T-helper 17 cell (primary cell): Measurements from ENCODE around the gene C1R. TPM values are rescaled to one million over a fixed set of nuclear protein-coding genes. Genes with fewer than 3 reads are reported as not detected.
"Not testable (repeated sequence)": the region's sequence is repeated elsewhere in the genome, so short reads cannot be mapped to it uniquely, and the experiment has no call there.

Experiments used
- ATAC-seq: fragments of 150-1000 bp; cut with Tn5 transposase; 2 replicates; pipeline ENCODE4 v1.10.0; 2021; ENCODE audit warnings: mild to moderate bottlenecking, moderate library complexity
- DNase-seq, 3 donors: peaks; one replicate each; pipeline versions ENCODE4 v3.0.0 to v3.0.0-alpha.2; 2020 to 2021
- H3K9me3 ChIP-seq: one replicate; pipeline ENCODE4 v1.7.0; 2013; ENCODE audit warnings: low read length, mild to moderate bottlenecking; ENCODE audit not compliant: control insufficient read depth, poor library complexity, severe bottlenecking
- H3K27ac Mint-ChIP-seq: one replicate; pipeline ENCODE4 v1.8.0; 2022; ENCODE audit warnings: mild to moderate bottlenecking, moderate library complexity, mixed read lengths
- H3K27me3 Mint-ChIP-seq: one replicate; pipeline ENCODE4 v1.8.0; 2022; ENCODE audit warnings: mixed read lengths
- H3K36me3 Mint-ChIP-seq: one replicate; pipeline ENCODE4 v1.8.0; 2022; ENCODE audit warnings: low read depth, mixed read lengths
- H3K4me1 Mint-ChIP-seq: one replicate; pipeline ENCODE4 v1.8.0; 2022; ENCODE audit warnings: mild to moderate bottlenecking, mixed read lengths
- H3K4me3 Mint-ChIP-seq: one replicate; pipeline ENCODE4 v1.8.0; 2022; ENCODE audit warnings: mild to moderate bottlenecking, moderate library complexity, mixed read lengths
- total RNA-seq, 4 donors: library from RNA in 2 of 4; stranded (reverse) in 2 of 4; gene quantifications; one replicate each; pipeline ENCODE4 v1.2.3 and lab custom pipeline; 2022 to 2026

Gene C1R
- total RNA-seq, 2 donors from 2014 or later: 3.4 to 7.2 TPM

GRCh38 chr12:7047306-7047705 lies 44.9 kb downstream of the C1R start:
- no peak for DNase-seq
- H3K27me3 Mint-ChIP-seq: peaks cover 11% of the 10 kb centered on the region
- no peaks in the 10 kb centered on the region for H3K9me3 ChIP-seq
- no peak for ATAC-seq
- no peaks in the 10 kb centered on the region for H3K36me3 Mint-ChIP-seq
- H3K4me1 Mint-ChIP-seq: peaks cover 8% of the 10 kb centered on the region
- H3K4me3 Mint-ChIP-seq: no peak overlapping the region
- no peak overlapping the region for H3K27ac Mint-ChIP-seq

GRCh38 chr12:7046383-7047105 lies 45.7 kb downstream of the C1R start:
- H3K9me3 ChIP-seq: no peaks in the 10 kb centered on the region
- Mint-ChIP-seq H3K36me3 (no peaks in the 10 kb centered on the region), H3K4me3 (peak overlapping the region; percentile 41), H3K27me3 (peaks cover 3% of the 10 kb centered on the region), H3K4me1 (peaks cover 8% of the 10 kb centered on the region), H3K27ac (no peak overlapping the region)
- ATAC-seq (no peak), DNase-seq (no peak)

- Mint-ChIP-seq H3K36me3 (no peaks in the 10 kb centered on the region), H3K27ac (no peak overlapping the region), H3K4me1 (peaks cover 8% of the 10 kb centered on the region), H3K4me3 (no peak overlapping the region), H3K27me3 (no peaks in the 10 kb centered on the region)
- ATAC-seq (no peak), DNase-seq (no peak)
- H3K9me3 ChIP-seq: no peaks in the 10 kb centered on the region
Observed at GRCh38 chr12:7045913-7046312, 46.3 kb downstream of the C1R start.

GRCh38 chr12:7042842-7043241 lies 49.4 kb downstream of the C1R start:
- Mint-ChIP-seq H3K4me1 (peaks cover 6% of the 10 kb centered on the region), H3K27ac (no peak overlapping the region), H3K4me3 (no peak overlapping the region), H3K36me3 (no peaks in the 10 kb centered on the region), H3K27me3 (no peaks in the 10 kb centered on the region)
- DNase-seq: no peak
- no peaks in the 10 kb centered on the region for H3K9me3 ChIP-seq
- no peak for ATAC-seq

- H3K4me3 Mint-ChIP-seq: no peak overlapping the region
- H3K27ac Mint-ChIP-seq: no peak overlapping the region
- H3K9me3 ChIP-seq: no peaks in the 10 kb centered on the region
- ATAC-seq (no peak), DNase-seq (no peak)
- peaks cover 4% of the 10 kb centered on the region for H3K4me1 Mint-ChIP-seq
- H3K36me3 Mint-ChIP-seq: no peaks in the 10 kb centered on the region
- no peaks in the 10 kb centered on the region for H3K27me3 Mint-ChIP-seq
Observed at GRCh38 chr12:7039403-7039802, 52.8 kb downstream of the C1R start.

- H3K27ac Mint-ChIP-seq: no peak overlapping the region
- peaks cover 4% of the 10 kb centered on the region for H3K27me3 Mint-ChIP-seq
- H3K4me1 Mint-ChIP-seq: peaks cover 4% of the 10 kb centered on the region
- H3K4me3 Mint-ChIP-seq: no peak overlapping the region
- H3K9me3 ChIP-seq: no peaks in the 10 kb centered on the region
- H3K36me3 Mint-ChIP-seq: no peaks in the 10 kb centered on the region
- DNase-seq (no peak), ATAC-seq (no peak)
Observed at GRCh38 chr12:7038591-7038990, 53.7 kb downstream of the C1R start.

- not testable (repeated sequence) for H3K4me1 Mint-ChIP-seq, H3K9me3 ChIP-seq, H3K4me3 Mint-ChIP-seq, ATAC-seq, H3K36me3 Mint-ChIP-seq, DNase-seq, H3K27ac Mint-ChIP-seq
- H3K27me3 Mint-ChIP-seq: peaks cover 13% of the 10 kb centered on the region
Observed at GRCh38 chr12:7037411-7037810, 54.8 kb downstream of the C1R start.

GRCh38 chr12:7035463-7035862 lies 56.8 kb downstream of the C1R start:
- peaks cover 4% of the 10 kb centered on the region for H3K4me1 Mint-ChIP-seq
- H3K27ac Mint-ChIP-seq: no peak overlapping the region
- no peak overlapping the region for H3K4me3 Mint-ChIP-seq
- DNase-seq (no peak), ATAC-seq (no peak)
- H3K27me3 Mint-ChIP-seq: peaks cover 15% of the 10 kb centered on the region
- H3K36me3 Mint-ChIP-seq: peaks cover 2% of the 10 kb centered on the region
- no peaks in the 10 kb centered on the region for H3K9me3 ChIP-seq

GRCh38 chr12:7034464-7034863 lies 57.8 kb downstream of the C1R start:
- DNase-seq: no peak
- Mint-ChIP-seq H3K4me1 (peaks cover 4% of the 10 kb centered on the region), H3K27ac (no peak overlapping the region), H3K4me3 (no peak overlapping the region), H3K27me3 (peaks cover 15% of the 10 kb centered on the region), H3K36me3 (peaks cover 2% of the 10 kb centered on the region)
- ATAC-seq: no peak
- H3K9me3 ChIP-seq: no peaks in the 10 kb centered on the region

GRCh38 chr12:7032990-7033389 lies 59.3 kb downstream of the C1R start:
- no peak for ATAC-seq
- Mint-ChIP-seq H3K4me1 (peaks cover 4% of the 10 kb centered on the region), H3K36me3 (peaks cover 2% of the 10 kb centered on the region), H3K4me3 (no peak overlapping the region), H3K27me3 (peaks cover 15% of the 10 kb centered on the region), H3K27ac (peak overlapping the region; percentile 24)
- H3K9me3 ChIP-seq: no peaks in the 10 kb centered on the region
- DNase-seq: no peak

GRCh38 chr12:7031306-7031705 lies 60.9 kb downstream of the C1R start:
- ATAC-seq (no peak), DNase-seq (no peak)
- Mint-ChIP-seq H3K27me3 (peaks cover 15% of the 10 kb centered on the region), H3K27ac (no peak overlapping the region), H3K4me3 (no peak overlapping the region), H3K4me1 (peaks cover 2% of the 10 kb centered on the region), H3K36me3 (peaks cover 2% of the 10 kb centered on the region)
- no peaks in the 10 kb centered on the region for H3K9me3 ChIP-seq

Other genes starting within 250 kb of the C1R start
- under 1 TPM; 0.65 to 0.87 TPM for gene CDCA3, start 241.2 kb downstream of the C1R start, total RNA-seq
- gene USP5, start 240.3 kb downstream of the C1R start, total RNA-seq: 10 to 100 TPM; 65.7 to 76.1 TPM
- 100 to 1,000 TPM; 140 to 144 TPM for gene TPI1, start 224.9 kb downstream of the C1R start, total RNA-seq
- 1 to 10 TPM; 6.7 to 8.7 TPM for gene SPSB2, start 219.1 kb downstream of the C1R start, total RNA-seq
- 10 to 100 TPM in 1 of 2 donors, 1 to 10 TPM in 1; 7.3 to 13.4 TPM for gene LRRC23, start 187.6 kb downstream of the C1R start, total RNA-seq
- 10 to 100 TPM; 80.2 to 80.7 TPM for gene ENO2, start 177.9 kb downstream of the C1R start, total RNA-seq
- 10 to 100 TPM; 24.1 to 28.9 TPM for gene ATN1, start 164.5 kb downstream of the C1R start, total RNA-seq
- not detected for gene RNU7-1, start 148.6 kb downstream of the C1R start, total RNA-seq
- 100 to 1,000 TPM; 192 to 226 TPM for gene C12orf57, start 148.4 kb downstream of the C1R start, total RNA-seq
- gene PTPN6, start 141.1 kb downstream of the C1R start, total RNA-seq: 100 to 1,000 TPM; 115 to 177 TPM
- 100 to 1,000 TPM; 145 to 150 TPM for gene PHB2, start 121.8 kb downstream of the C1R start, total RNA-seq
- gene EMG1, start 121.5 kb downstream of the C1R start, total RNA-seq: 10 to 100 TPM; 36.2 to 36.9 TPM
- 10 to 100 TPM; 34.3 to 45.2 TPM for gene LPCAT3, start 74.0 kb downstream of the C1R start, total RNA-seq
- gene C1S, start 31.7 kb downstream of the C1R start, total RNA-seq: 1 to 10 TPM; 2.9 to 3.0 TPM
- 10 to 100 TPM; 21.4 to 27.2 TPM for gene C1RL, start 16.8 kb upstream of the C1R start, total RNA-seq
- not detected for gene RBP5, start 36.4 kb upstream of the C1R start, total RNA-seq
- 10 to 100 TPM; 45.8 to 62.6 TPM for gene CLSTN3, start 37.9 kb upstream of the C1R start, total RNA-seq
- gene PEX5, start 97.2 kb upstream of the C1R start, total RNA-seq: 10 to 100 TPM; 13.1 to 14.6 TPM
- not detected for gene ACSM4, start 211.6 kb upstream of the C1R start, total RNA-seq